KBM-7 (cell line): ENCODE measurements around the gene ELF5.

Experiments
- DNase-seq: peaks from one replicate; pipeline ENCODE4 v3.0.0-alpha.2; 2015
- in situ Hi-C: fragments of 300-500 bp; cut with MboI; formaldehyde crosslinking; loops from 2 replicates; pipeline ENCODE4 v1.14.3; 2020; ENCODE audit warnings: low sequenced_read_pairs, low pct_unique_long_range_greater_than_20kb, mixed read lengths

Gene ELF5

GRCh38 chr11:34513682-34514449 is at the start of gene ELF5:
TSS of gene ELF5 (minus strand) at chr11:34513794. CDS start at chr11:34505749, 8,045 bp downstream.
- in situ Hi-C loops, result no loop called here
- DNase-seq, result no peak

DNA sequence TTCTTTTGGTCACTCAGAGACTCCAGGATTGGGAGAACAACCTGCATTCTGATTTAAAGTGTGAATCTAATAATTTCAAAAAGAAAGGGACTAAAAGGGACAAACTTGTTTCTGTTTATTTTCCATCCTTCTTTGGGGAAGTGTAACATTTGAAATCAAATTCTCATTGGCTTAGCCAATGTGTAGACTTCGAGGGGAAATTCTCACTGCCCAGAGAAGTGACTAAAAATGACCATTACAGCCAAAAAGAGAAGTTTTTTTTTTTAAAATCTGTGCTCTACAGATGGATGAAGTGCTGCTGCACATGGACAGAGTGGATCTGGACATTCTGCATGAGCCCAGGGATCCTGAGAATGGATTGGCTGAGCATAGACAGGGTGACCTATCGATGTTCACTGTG is 49.4 kb upstream of the ELF5 start:
- in situ Hi-C loops, result no loop called here
- DNase-seq, result no peak

DNA sequence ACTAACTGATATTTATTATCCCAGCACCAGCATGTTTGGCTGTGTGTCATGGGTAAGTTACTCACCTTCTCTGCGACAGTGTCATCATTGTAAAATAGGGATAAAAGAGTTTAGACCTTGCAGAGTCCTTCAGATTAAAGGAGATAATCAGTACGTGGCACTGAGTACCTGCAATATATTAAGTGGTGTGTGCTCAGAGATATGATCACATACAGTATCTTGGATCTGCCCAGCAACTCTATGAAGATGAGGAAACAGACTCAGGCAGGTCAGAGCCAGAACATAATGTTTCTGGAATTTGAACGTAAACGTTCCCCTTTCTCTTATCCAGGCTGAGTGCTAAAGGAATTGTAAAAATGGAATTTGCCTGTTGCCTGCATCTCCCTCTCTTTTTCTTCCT is 46.9 kb upstream of the ELF5 start:
- DNase-seq, result no peak
- in situ Hi-C loops, result no loop called here

DNA sequence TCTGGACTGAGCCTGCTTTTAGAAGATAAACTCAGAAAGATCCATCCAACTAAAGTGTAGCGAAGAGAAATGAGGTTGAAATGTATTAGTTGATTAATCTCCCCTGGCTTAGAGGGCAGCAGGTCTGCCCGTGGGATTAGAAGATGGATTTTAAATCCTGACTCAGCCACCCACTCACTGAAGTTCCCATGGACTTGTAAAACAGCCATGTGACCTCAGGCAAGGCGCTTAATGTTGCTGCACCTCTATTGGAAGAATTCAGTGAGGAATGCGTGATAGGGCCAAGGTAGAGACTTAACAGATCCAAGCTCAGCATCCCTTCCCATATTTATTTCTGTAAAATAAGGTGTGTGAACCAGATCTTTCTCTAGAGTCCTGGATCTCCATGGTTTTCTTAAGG is 45.1 kb upstream of the ELF5 start:
- in situ Hi-C loops, result no loop called here
- DNase-seq, result no peak

GRCh38 chr11:34558211-34558610 is 44.6 kb upstream of the ELF5 start:
- DNase-seq, result no peak
- in situ Hi-C loops, result no loop called here

- in situ Hi-C loops, result no loop called here
- peak; percentile 81 for DNase-seq
Measured at GRCh38 chr11:34552270-34552669, 38.7 kb upstream of the ELF5 start.

- in situ Hi-C loops, result no loop called here
Measured at GRCh38 chr11:34549271-34549670, 35.7 kb upstream of the ELF5 start.

GRCh38 chr11:34548278-34548677 is 34.7 kb upstream of the ELF5 start:
- in situ Hi-C loops, result no loop called here
- DNase-seq, result no peak

More at GRCh38 chr11:34549271-34549670, 35.7 kb upstream of the ELF5 start:
- DNase-seq, result no peak

DNA sequence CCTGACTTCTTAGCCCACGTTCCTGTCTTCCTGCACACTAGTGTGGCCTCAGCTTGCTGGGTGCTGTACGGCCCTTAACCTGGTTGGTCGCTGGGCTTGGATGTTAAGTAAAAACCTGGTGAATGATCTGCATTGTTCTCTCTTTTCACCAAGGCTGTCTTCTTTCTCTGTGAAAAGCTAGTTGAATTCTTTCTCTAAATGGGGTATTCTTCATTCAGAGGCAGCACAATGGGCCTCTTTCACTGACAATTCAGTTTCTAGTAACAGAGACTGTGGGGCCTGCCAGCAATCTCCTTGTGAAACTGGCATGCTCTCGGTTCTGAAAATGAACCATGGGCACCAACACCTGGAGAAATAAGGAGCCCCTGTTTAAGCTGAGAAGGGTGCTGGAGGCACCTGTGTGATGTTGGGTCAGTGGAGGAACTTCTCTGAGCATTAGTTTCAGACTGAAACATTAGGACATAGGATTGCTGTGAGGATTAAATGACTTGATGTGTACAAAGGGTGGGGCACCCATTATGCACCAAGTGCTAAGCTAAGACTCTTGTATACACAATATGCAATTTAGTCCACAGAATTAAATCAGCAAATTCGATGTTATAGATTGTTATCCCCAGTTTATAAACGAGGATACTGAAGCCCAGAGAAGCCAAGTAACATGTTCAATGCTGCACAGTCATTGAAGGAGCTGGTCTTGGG is 33.1 kb upstream of the ELF5 start:
- DNase-seq, result no peak
- in situ Hi-C loops, result no loop called here

DNA sequence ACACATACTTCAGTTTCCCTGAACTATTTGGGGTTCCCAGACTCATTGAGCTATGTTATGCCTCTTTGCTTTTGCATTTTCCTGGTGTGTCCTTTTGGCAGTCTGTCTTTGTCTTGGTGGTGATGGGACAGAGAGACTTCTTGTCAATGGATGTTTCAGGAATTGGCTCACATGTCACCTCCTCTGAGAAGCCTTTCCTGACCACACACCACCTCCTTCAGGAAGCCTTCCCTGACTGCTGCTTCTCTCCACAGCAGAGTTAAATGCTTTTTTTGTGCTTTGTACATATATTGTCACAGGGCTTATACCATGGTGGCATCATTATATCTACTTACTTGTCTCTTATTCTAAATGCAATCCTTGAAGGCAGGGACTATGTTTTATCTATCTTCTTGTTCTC is 28.5 kb upstream of the ELF5 start:
- no peak for DNase-seq
- in situ Hi-C loops, result no loop called here

DNA sequence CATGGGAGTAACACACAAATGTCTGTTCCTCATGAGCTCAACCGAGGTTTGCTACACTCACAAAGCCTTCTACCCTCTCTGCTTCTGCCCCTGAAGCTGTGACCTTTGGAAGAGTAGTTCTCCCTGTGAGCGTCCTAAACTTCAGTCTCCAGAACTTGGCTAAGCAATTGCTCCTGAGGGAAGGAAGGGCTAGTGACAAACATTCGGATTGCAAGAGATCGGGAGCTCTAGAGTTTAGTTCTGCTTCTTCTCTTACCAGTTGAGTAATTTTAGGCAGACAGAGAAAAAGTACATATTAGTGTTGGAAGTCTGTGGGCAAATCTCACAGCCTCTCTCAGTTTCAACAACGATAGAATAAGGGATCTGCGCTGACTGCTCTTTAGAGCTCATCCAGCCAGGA is 27.3 kb upstream of the ELF5 start:
- no peak for DNase-seq
- in situ Hi-C loops, result no loop called here

DNA sequence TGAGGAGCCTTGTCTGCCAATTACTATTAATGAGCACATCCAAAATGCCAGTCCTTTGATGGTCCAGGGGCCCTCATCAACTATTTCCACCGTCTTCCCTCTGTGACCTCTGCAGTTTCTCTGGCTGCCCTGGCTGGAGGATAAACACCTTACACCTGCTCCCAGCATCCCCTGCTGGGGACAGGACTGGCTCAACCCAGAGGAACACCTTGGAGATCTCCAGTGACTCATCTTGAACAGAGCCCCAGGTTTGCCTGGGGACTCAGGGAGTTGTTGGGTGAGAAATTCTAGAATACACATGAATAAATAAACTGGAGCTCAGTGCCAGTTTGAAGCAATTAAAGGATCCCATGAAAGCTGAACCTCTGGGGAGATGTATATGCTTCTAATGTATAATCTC is 24.0 kb upstream of the ELF5 start:
- no peak for DNase-seq
- in situ Hi-C loops, result no loop called here

DNA sequence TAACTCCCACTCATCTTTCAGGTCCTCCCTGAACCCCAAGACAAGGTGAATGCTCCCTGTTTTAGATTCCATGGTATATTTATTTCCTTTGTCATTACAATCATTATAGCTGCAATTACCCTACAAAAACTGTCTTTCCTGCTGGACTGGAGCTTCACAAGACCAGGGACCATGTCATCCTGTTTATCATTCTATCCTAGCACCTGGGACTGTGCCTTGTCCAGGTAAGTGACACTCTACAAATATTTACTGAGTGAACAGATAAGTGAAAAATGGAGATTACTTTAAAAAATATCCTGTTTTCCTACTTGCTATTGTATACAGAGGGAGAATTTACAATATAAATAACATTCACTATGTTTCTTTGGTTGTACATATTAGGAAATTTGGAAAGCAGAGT is 22.5 kb upstream of the ELF5 start:
- in situ Hi-C loops, result no loop called here
- DNase-seq, result no peak

- DNase-seq, result no peak
- in situ Hi-C loops, result no loop called here
Measured at GRCh38 chr11:34534826-34535225, 21.2 kb upstream of the ELF5 start.

DNA sequence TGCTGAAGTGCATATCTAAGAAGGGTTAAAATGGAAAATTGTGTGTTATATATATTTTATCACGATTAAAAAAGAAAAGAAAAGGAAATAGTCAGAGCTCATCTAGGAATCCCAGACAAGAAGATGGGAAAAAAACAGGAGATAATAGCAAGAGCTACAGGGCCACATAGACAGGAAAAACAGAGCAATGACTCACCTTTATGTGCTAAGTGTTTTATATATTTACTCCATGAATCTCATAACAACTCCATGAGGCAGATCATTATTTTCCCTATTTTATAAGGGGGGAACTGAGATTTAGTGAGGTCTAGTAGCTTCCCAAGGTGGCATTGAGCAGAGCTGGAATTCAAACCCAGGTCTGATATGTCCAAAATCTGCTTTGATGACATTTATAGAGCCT is 18.1 kb upstream of the ELF5 start:
- no peak for DNase-seq

DNA sequence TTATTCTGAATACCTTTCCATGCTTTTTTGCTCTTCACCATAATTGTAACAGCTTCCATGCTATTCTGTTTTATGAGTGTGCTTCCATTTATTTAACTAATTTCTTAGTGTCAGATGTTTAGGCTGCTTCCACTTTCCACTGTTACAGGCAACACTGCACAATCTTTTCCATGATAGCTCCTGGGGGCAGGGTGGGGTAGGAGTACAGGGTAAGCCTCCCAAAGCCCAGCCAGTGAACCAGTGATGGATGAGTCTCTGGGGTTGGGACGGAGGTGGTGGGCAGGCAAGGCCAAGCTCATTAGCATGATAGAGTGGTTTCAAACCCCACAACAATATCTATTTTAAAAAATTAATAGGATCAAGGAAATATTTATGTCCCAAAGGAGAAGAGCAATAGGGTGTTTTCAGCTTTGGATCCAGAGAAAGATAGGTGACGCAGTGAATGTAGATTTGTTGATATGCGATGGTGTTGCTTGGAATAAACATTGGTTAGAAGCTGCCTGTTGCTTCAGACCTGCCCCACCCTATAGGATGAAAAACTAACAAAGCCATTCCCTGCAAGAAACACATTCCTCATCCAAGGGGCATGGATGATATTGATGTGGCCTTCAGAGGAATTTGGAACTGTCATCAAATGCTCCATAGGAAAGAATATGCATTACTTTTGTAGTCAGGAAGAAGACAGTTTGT is 17.1 kb upstream of the ELF5 start:
- DNase-seq, result no peak
- in situ Hi-C loops, result no loop called here

More for the DNA sequence above, 18.1 kb upstream of the ELF5 start:
- in situ Hi-C loops, result no loop called here

DNA sequence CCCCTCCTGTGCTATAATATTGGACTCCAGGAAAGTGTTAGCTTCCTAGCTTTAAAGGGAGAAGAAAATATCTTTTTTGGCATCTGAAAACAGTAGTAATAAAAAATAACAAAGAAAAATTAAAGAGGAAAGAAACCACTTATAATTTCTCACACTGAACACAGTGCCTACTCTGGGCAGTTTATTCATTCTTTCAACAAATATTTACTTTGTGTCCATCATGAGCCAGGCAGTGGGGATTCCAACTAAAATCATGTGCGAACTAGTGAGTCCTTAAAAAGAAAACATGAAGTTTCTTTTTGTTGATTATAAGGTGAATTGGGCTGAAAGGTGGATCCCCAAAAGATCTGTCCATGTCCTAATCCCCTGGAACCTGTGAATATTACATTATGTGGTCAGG is 16.0 kb upstream of the ELF5 start:
- in situ Hi-C loops, result no loop called here
- DNase-seq, result no peak

- in situ Hi-C loops, result no loop called here
Measured at GRCh38 chr11:34528072-34528471, 14.5 kb upstream of the ELF5 start.

GRCh38 chr11:34525888-34526657 is 12.5 kb upstream of the ELF5 start:
- DNase-seq, result no peak
- in situ Hi-C loops, result no loop called here

More at GRCh38 chr11:34528072-34528471, 14.5 kb upstream of the ELF5 start:
- no peak for DNase-seq
